Measurements from ENCODE around the gene DRG2.

- TF ChIP-seq CTCF (IDR thresholded peaks at IDR 0.05 in 2 of 3, conservative IDR thresholded peaks at IDR 0.05 in 1 of 3; ENCODE audit: control insufficient read depth in 2 of 3, extremely low read depth in 1 of 3, insufficient read depth in 1 of 3, low read depth in 3 of 3, low read length in 3 of 3) = no peak
- TF ChIP-seq EZH2 (IDR thresholded peaks at IDR 0.05; ENCODE audit: borderline replicate concordance, control insufficient read depth, low read depth, low read length) = no peak
- no peak for TF ChIP-seq POLR2A (IDR thresholded peaks at IDR 0.05; ENCODE audit: low read depth, low read length)
- no peak for TF ChIP-seq PBX3 (IDR thresholded peaks at IDR 0.05; ENCODE audit: insufficient replicate concordance, low read depth, low read length)
- no peak for TF ChIP-seq POLR2AphosphoS5 (IDR thresholded peaks at IDR 0.05; ENCODE audit: low read length)
- TF ChIP-seq NR2C2 (IDR thresholded peaks at IDR 0.05; ENCODE audit: borderline replicate concordance, control insufficient read depth, insufficient read length, low read depth) = no peak
- no peak for TF ChIP-seq SRF (IDR thresholded peaks at IDR 0.05; ENCODE audit: low read depth in 2 of 2, low read length in 2 of 2)
- TF ChIP-seq POLR2AphosphoS2 (IDR thresholded peaks at IDR 0.05; ENCODE audit: low read depth, low read length) = no peak
- no peak for TF ChIP-seq SP1 (IDR thresholded peaks at IDR 0.05; ENCODE audit: low read depth, low read length)
- no peak for TF ChIP-seq SKIL (IDR thresholded peaks at IDR 0.05; ENCODE audit: low read depth, poor library complexity, severe bottlenecking)
- TF ChIP-seq NRF1 (conservative IDR thresholded peaks at IDR 0.05; ENCODE audit: low read depth, low read length) = no peak
- no peak for TF ChIP-seq MTA2 (IDR thresholded peaks at IDR 0.05; ENCODE audit: low read depth)
Observed at GRCh38 chr17:18142417-18142816, 54.7 kb downstream of the DRG2 start.
